ENCODE measurements around the gene WDR70.

WDR70 gene

DNA sequence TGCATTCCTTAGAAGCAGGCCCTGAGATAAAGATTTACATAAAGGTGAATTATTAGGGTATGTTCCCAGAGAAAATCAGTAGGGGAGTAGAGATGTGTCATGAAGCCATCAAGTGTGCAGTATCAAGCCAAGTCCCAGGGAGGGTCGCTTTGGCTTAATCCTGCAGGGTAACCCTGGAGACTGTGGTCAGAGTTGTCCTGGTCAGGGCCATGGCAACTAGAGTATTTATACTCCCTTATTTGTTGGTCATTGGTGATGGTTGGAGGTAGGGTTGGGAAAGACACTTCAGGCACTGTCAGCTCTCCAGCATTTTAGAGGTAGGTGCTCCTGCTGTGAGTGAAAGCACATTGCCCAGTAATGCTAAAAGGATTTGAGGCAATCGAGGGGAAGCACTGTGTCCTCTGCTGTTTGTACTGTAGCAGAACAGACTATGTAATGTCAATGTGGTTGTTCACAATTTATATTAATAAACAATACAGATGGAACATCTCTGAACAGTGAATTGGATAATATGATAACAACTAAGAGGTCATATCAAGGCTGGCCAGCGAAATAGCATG, 351.9 kb downstream of the WDR70 start:
- no peak for DNase-seq

DNA sequence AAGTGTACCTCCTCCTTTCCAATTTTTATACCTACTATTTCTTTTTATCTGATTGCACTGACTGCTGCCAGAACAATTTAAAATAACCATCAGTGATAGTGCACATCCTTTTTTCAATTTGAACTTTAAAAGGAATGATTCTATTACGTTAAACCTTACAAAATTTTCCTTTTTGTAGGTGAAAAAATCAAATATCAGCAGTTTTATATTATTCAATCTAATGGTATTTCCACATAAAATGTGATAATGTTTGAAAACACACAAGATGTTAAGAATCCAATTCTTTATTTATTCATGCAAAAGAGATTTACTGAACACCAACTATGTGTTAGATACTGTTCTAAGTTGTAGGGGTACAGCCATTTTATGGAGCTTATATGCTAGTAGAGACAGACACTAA, 355.0 kb downstream of the WDR70 start:
- no peak for DNase-seq

DNA sequence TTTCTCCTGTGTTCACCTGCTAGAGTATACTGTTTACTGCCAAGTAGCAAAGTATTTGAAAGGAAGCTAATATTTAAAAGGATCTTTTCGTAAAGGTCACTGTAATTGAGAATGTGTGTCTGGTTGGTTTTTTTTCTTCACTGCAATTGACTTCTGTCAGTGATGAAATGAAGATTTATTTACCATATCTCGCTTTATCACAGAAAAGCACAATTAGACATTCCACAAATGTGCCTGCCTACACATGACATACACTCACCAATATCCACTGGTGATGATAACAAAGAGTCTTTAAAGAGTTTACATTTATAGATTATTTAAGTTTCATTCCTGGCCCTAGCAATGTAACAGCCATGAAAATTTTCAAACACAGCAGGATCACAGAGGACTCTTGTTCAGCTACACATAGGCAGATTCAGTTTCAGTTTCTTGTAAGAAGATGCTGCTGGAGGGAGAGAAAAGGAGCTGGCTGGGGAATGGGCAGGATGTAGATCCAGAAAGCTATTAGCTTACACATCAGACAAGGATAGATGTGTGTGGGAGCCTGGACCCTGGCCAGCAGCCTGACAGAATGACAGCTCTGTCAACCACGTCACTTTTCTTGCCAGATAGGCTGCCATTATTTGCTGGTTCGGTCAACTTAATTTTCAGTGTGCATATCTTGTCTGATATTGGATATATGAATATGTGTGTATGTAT, 356.7 kb downstream of the WDR70 start:
- DNase-seq, result no peak

DNA sequence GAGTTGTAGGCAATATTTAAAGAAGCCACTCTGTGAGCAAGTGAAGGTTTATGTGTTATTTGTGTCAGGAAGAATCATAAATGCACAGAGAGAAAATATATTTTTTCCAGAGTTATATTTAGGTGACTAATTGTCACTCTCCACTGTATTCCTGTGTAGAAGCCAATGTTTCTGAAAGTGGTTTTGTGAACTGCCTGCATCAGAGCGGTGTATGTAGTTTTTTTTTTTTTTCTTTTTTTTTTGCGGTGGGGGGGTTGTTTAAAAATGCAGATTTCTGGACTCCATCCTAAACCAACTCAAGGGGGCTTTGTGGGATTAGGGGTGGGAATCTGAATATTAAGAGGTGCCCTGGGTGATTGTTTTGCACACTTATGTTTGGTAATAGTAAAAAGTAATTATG, 357.3 kb downstream of the WDR70 start:
- DNase-seq, result no peak

DNA sequence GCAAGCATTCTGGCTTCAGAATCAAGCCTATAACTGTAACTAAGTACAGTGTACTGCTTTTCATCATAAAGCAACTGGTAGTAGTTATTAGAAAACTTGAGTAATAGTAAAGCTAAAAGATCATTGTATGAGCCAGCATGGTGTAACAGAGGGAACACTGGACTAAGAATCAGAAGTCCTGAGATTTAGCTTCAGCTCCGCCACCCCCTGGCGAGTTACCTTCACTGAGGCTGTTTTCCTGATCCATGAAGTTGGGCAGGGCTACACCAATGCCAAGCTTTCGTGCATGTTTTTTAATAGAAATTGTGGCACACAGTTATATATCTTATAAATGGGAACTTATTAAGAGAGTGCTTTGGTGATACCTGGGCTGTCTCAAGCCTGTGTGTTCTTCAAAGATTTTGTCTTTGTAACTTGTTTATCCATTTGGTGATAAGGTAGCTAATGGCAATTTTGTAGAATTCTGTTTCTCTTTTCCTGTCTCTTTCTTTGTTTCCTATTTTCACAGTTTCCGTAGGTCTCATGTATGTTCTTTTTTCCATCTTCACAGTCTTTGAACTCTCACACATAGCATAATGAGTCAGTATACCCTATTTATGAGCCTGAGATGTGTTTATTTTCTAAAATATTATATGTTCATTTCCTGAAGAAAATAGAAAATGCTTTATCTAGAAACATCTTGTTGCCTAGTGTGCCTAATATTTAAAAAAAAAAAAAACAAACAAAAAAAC, 358.4 kb downstream of the WDR70 start:
- DNase-seq, result no peak

DNA sequence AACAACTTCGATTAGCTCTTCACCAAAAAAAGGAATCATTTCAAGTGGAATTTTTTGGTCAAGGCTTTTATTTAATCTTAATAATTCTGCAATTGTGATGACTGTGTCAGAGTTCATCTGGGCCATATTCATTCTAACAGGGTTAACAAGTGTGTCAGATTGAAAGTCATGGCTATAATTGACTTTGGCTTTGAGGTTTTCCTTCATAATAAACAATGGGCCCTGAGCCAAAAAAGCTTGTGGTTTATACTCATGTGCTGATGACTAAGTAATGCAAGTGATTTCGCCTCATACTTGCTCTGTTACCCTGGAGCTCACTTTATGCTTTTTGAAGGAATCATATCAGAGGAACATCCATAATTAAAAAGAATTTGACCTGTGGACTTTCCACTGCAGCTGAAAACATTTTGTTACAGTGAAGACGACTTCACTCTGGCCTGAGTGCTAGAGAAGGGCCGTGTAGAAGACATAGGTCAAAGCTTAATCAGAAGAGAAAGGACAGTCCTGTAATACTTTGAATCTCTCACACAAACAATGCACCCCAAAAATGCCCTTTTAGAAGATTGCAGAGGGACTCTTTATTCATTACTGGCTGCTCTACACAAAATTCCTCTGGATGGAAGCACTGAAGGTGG, 359.1 kb downstream of the WDR70 start:
- DNase-seq, result peak; percentile 35

DNA sequence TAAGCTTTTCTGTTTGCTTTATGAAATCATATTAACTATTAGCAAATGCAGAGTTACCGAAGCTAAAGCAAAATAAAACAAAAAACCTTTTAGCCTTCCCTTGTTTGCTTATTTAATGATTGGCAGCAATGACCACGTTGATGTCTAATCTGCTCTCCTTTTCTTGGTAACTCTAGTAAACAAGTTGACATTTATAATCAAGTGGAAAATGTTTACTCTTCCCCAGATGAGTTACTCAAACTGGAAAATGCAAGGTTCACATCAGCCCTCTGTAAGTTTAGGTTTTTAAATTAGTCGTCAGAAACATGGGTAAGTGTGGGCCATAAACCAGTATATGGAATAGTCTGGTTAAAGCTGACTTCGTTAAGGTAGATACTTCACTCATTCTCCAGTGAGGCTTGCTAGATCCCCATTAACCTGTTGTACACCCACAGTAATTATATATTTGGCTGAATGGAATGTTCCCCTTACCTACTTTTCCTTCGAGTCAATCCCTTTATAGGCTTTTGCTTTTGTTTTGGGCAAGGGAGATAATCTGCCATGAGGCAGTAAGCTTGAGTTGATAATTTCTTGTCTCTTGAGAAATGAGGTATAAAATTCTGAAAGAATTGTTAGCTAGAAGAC, 359.9 kb downstream of the WDR70 start:
- no peak for DNase-seq

DNA sequence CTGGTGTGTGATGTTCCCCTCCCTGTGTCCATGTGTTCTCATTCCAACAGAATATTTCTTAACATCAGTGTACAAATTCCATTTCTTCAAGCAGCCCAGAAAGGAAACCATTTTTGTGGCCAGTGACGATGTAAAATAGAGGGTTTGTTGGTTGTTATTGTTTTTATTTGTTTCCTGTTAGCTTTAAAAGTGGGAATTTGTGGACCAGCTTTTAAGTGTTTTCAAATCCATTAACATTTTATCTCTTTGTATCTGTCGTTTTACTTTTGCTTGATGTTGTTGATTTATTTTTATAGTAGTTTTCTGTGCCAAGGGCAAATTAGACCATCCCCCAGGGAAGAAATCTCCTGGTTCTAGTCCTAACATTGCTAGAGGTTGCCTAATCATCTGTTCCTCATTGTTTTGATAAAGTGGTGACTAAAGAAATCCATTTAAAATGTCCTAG, 360.7 kb downstream of the WDR70 start:
- DNase-seq, result no peak

DNA sequence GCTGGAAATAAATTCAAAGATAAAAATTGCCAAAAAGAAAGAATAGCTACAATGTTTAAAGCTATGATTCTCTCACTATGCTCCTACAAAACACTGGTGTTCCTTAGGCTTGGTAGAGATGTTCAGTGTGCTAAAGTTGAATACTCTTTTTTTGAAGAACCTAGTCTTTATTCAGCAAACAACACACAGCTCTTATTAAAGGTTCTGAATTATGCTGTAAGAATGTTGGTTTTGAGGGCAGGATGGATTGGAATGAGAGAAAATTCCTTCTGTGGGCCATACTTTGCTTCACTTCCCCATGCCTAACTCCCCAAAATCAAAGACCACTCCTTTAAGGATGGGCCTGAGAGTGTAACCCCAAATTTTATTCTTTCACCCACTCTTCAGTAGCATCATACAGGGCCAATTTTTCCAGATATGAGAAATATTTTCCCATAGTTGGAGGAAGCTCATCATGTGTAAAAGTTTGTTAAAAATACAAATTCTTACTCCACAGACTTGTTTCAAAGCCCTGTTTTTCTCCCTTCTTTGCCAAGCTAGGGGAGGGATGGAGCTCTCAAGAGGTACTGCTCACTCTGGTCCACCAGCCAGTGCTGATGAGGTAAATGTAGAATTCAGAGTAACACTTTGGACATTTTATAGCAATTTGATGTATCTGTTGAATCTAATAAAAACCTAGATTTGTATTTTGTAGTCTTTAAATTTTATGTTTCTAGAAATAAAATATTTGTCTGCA, 361.4 kb downstream of the WDR70 start:
- DNase-seq, result no peak

DNA sequence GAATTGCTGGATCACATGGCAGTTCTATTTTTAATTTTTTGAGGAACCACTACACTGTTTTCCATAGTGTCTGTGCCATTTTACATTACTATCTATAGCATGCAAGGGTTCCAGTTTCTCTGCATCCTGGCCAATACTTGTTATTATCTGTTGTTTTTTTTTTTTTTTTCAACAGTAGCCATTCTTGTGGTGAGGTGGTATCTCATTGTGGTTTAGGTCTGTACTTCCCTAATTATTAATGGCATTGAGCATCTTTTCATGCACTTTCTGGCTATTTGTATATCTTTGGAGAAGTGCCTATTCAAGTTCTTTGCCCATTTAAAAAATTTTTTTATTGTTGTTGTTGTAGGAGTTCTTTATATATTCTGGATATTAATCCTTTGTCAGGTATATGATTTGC, 363.0 kb downstream of the WDR70 start:
- no peak for DNase-seq

DNA sequence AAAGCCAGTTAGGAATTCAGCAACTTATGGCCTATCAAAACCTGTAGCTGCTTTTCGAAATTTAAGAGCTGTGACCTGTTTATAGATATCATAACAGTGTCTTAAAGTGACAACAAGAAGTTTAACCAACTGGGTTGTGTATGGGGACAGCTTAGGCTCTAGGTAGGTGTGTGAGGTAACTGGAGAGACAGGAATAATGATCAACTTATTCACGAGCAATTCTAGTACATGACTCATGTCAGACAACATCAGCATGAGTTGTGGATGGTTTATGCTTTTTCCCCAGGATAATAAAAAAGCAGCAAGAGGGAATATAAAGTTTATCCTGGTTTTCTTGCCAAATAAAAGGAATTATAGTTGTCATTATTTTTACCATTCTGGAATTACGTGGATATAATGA, 372.1 kb downstream of the WDR70 start:
- DNase-seq, result no peak

DNA sequence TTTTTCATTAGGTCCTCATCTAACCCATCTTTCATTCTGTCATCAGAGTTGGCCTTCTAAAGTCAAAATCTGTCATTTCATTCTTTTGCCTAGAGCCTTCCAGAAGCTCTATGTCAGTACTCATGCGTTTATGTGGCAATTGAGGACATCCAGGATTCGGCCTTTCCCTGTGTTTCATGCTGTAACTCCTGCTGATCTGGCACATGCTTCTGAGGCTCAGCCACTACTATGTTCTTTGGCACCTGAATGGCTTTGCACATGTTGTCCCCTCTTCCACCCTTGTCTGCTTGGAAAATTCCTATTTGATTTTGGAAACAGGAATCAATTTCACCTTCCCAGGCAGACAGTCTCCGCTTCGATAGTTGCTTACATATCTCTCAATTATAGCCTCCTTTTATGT, 375.9 kb downstream of the WDR70 start:
- DNase-seq, result no peak

DNA sequence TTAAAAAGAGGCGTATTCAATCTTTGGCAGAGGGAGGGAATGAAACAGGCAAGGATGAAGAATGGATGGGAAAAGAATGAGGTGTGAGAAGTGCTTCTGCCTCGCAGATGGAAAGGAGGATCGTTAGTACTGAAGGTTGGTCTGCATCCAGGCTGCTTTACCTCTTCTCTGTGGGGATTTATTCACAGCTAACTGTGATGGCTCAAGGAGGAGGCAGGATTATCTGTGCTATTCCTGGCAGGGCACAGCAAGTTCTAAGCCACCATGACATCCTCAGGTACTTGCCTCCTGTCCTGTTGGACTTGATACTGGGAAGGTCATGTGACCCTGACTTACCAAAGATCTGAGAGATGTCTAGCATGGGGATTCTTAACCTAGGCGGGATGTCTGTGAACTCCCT, 376.5 kb downstream of the WDR70 start:
- DNase-seq, result no peak

DNA sequence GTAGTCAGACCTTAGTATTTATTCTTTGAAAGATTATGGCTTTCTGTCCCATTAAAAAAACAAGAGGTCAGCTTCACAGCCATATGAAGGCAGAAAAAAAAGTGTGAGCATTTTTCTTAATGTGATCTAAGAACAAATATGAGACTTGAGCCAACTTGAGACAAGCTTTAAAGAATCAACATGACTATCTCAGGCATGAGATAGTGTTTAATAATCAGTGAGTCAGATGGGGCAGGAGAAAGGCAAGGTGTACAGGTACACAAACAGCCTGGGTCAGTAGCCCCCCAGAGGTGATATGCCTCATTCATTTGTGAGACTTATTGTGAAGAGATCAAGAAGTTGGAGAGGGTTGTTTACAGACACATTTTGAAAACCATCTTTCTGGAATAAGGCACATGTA, 377.1 kb downstream of the WDR70 start:
- no peak for DNase-seq

DNA sequence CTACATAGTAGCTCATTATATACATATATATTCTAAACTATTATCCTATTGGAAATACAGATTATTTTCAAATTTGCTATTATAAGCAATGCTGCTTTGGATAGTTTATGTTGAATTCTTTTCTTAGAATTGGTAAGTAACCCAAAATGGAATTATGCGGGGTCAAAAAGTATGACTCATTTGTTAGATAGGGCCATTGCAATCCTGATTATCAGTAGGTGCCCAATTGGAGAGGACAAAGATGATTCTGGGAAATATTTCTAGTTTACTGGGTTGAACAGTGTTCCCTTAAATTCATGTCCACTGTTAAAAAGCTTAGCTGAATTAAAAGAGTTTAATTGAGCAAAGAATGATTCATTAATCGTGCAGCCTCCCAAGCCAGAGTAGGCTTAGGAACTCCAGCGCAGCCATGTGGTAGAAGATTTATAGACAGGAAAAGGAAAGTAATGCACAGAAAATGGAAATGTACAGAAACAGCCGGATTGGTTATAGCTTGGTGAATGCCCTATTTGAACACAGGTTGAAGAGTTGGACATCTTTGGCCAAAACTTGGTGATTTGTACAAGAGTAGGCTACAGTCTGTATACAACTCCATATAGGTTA, 379.0 kb downstream of the WDR70 start:
- DNase-seq, result no peak

DNA sequence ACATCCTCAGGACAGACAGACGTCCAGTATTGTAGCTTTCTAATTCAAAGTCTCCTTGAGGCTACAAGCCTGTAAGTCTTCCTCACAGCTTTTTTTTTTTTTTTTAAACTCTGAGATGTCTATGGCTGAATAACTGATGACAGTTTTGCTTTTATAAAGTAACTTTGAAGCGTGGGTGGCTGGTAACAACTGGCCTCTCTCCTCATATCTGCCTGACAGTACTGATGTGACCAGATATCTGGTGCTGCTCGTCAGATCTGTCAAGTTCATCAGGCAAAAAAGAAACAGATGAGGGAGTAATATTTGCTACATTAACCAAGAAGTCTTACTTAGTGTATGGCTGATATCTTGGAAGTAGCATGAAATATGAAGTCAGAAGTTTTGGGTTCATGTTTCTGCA, 388.1 kb downstream of the WDR70 start:
- DNase-seq, result no peak

DNA sequence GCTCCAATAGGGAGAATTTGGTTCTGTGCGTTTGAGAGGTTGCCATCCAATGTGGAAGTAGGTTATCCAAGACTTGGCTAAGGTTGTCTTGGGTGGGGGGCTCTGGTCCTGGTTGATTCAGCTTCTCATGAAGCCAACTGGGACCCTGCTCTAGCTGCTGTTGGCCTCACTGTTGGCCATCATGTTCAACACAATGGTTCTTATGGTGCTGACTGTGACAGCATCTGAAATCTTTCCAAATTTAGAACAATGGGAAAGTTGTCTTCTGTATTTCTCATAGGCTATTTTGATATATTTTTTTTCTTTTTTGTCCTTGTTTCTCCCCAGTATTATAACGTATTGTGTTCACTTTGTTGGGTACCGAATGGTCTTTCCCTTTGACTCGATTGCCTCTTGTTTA, 388.8 kb downstream of the WDR70 start:
- DNase-seq, result no peak

DNA sequence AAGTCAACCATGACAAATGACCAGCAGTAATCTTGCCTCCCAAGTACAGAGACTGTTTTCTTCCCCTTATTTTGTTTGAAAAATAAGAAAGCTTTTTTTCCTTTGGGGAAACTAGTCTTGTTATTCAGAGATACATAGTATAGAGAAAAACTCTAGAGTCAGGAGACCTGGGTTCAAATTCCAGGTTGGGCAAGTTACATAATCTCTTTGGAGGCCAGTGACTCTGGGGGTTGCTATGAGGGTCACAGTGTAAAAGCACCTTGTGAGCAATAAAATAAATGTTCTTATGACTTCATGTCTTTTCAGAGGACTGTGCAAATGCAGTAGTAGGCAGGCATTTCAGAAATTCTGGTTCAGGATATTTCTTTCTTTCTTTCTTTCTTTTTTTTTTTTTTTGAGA, 389.3 kb downstream of the WDR70 start:
- DNase-seq, result no peak

DNA sequence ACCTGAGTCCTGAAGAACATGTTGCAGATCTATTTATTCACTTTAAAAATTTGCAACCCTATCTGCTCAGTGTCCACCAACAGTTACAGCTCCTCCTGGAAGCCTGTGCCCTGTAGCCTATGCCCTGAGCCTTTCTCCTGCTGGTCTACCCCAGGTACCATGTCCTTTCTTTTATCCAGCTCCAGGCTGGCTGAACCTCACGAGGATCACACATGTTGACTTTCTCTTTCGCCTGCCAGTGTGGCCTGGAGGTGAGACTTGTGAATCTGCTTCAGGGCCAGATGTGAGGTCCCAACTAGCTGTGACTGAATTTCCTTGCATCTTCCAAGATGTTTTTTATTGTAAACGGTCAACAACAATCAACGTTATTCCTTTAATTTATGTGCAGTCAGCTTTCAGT, 390.0 kb downstream of the WDR70 start:
- no peak for DNase-seq

DNA sequence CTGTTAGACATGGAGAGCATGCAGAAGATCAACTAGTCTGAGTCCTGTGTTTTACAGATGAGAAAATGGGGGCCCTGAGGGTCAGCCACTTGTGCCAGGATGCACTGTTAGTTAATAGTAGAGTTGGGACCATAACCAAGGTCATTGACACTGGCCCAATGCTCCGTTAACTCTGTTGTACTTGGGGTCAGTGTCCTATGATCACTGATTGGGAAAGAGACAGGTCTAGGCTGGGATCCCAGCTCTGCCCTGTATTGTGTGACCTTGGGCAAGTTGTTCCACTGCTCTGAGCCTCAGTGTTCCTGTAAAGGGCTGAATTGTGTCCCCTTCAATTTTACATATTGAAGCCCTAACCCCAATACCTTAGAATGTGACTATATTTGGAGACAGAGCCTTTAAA, 390.7 kb downstream of the WDR70 start:
- no peak for DNase-seq

DNA sequence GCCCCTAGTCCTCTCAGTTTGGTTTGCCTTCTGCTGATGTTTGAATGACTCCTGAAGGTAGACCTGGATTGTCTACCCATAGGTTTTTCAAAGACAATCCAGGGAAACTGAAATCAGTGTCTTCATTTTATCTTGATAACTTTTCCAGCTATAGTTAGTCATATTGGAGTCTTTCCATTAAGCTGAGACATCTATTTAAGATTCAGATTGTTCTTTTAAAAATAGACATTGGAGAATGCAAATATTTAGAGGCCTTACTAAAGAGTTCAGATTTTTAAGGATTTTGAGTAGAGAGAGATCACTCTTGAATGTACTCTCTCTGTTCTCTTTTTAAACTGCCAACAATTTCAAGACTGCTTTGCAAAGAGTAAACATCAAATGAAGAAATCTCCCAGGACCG, 391.7 kb downstream of the WDR70 start:
- no peak for DNase-seq

DNA sequence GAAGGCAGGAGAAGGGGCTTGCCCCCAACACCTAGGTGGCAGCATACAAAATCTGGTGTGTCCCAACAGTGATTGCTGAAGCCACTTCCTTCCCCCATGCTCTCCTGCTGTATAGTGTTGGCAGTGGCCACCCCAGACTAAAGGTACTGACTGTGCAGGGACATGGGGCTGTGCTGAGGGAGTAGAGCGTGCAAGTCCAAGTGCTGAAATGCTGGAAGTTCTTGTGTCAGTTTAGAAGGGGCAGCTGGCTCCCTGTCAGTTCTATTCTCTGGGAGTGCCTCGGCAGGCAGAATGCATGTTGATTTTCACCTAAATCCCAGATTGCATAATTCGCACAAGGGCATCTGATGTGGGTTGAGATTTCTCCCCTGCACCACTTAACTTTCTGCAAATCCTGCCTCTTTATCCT, 392.1 kb downstream of the WDR70 start:
- no peak for DNase-seq

All from GDM1 (cell line).